SK-N-SH treated with all-trans-retinoic acid at 6 μM for 48 hours (cell line): Measurements from ENCODE around the gene NRAP.

Source experiments
- PATZ1 ChIP-seq: fragments of 250-450 bp; sonication (Bioruptor Pico); IDR thresholded peaks from 2 replicates; pipeline ENCODE4 v1.8.0; 2020; ENCODE audit warnings: mild to moderate bottlenecking, moderate library complexity, borderline replicate concordance
- POU6F1 ChIP-seq: fragments of 250-450 bp; sonication (Bioruptor Pico); IDR thresholded peaks from 2 replicates; pipeline ENCODE4 v1.8.0; 2021; ENCODE audit warnings: low read depth, mild to moderate bottlenecking, moderate library complexity, borderline replicate concordance
- RARB ChIP-seq: fragments of 250-450 bp; sonication (Bioruptor Pico); IDR thresholded peaks from 2 replicates; pipeline ENCODE4 v1.8.0; 2021; ENCODE audit warnings: mild to moderate bottlenecking, moderate library complexity
- SNAI2 ChIP-seq: fragments of 250-450 bp; sonication (Bioruptor Pico); IDR thresholded peaks from 2 replicates; pipeline ENCODE4 v1.5.0; 2020; ENCODE audit warnings: mild to moderate bottlenecking, moderate library complexity
- ZFP3 ChIP-seq: fragments of 250-450 bp; sonication (Bioruptor Pico); IDR thresholded peaks from 2 replicates; pipeline ENCODE4 v1.5.0; 2020; ENCODE audit warnings: mild to moderate bottlenecking, moderate library complexity
- ZFP30 ChIP-seq: fragments of 450-650 bp; formaldehyde crosslinking; IDR thresholded peaks from 2 replicates; pipeline ENCODE4 v1.5.0; 2022; ENCODE audit warnings: mild to moderate bottlenecking, moderate library complexity
- ZNF8 ChIP-seq: fragments of 450-650 bp; formaldehyde crosslinking; IDR thresholded peaks from 2 replicates; pipeline ENCODE4 v1.5.0; 2020; ENCODE audit warnings: mild to moderate bottlenecking, moderate library complexity

- no peak for TF ChIP-seq ZFP3 (CRISPR knock-in tag)
- no peak for TF ChIP-seq ZNF8
- TF ChIP-seq PATZ1 = no peak
- no peak for TF ChIP-seq SNAI2 (CRISPR knock-in tag)
- no peak for TF ChIP-seq RARB (CRISPR knock-in tag)
- no peak for TF ChIP-seq POU6F1 (CRISPR knock-in tag)
- no peak for TF ChIP-seq ZFP30 (CRISPR knock-in tag)
Measured at GRCh38 chr10:113657544-113657943, 6.3 kb downstream of the NRAP start.
